ENCODE data around the gene ROMO1.
A peak's percentile ranks its signal among the peaks of the same experiment; 100 is the strongest.

GRCh38 chr20:35699127-35699956, at the start of gene ROMO1, which contains the start of gene NFS1:
- TF ChIP-seq, protein P1, sequence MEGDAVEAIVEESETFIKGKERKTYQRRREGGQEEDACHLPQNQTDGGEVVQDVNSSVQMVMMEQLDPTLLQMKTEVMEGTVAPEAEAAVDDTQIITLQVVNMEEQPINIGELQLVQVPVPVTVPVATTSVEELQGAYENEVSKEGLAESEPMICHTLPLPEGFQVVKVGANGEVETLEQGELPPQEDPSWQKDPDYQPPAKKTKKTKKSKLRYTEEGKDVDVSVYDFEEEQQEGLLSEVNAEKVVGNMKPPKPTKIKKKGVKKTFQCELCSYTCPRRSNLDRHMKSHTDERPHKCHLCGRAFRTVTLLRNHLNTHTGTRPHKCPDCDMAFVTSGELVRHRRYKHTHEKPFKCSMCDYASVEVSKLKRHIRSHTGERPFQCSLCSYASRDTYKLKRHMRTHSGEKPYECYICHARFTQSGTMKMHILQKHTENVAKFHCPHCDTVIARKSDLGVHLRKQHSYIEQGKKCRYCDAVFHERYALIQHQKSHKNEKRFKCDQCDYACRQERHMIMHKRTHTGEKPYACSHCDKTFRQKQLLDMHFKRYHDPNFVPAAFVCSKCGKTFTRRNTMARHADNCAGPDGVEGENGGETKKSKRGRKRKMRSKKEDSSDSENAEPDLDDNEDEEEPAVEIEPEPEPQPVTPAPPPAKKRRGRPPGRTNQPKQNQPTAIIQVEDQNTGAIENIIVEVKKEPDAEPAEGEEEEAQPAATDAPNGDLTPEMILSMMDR (IDR thresholded peaks at IDR 0.05) = peak in 3 of 6 experiments; percentile 18 to 36 (median 29)
- TF ChIP-seq POLR2A (IDR thresholded peaks at IDR 0.05) = peak; percentile 57 to 62

Measured in adrenal gland (tissue), 5 donors.